WTC11 (cell line): ENCODE measurements around the gene HDHD2. TPM values are rescaled to one million over a fixed set of nuclear protein-coding genes. Genes with fewer than 3 reads are reported as not detected.
"Not testable (repeated sequence)": the region's sequence is repeated elsewhere in the genome, so short reads cannot be mapped to it uniquely, and the experiment has no call there.

Source experiments
- ATAC-seq: fragments of 200-7000 bp; cut with Tn5 transposase; 2 replicates; pipeline ENCODE4 v1.10.0; 2021; ENCODE audit warnings: mild to moderate bottlenecking, moderate library complexity
- CTCF ChIA-PET: fragments of 300-600 bp; sonication (Branson Sonifier 250); formaldehyde crosslinking; loops from one replicate; lab custom pipeline; 2021; ENCODE audit warnings: antibody characterized with exemption; lab: Charles Lee
- POLR2A ChIA-PET: fragments of 350-600 bp; sonication (Branson Sonifier 250); formaldehyde crosslinking; loops from one replicate; lab custom pipeline; 2021; ENCODE audit warnings: antibody characterized with exemption; lab: Charles Lee
- DNase-seq: peaks from one replicate; pipeline ENCODE4 v3.0.0; 2021; ENCODE audit warnings: low spot score
- H3K27ac Mint-ChIP-seq: 2 replicates; pipeline ENCODE4 v1.8.0; 2021; ENCODE audit warnings: mixed read lengths
- H3K27me3 Mint-ChIP-seq: 2 replicates; pipeline ENCODE4 v1.8.0; 2021; ENCODE audit warnings: low read depth, mild to moderate bottlenecking, moderate library complexity, mixed read lengths
- H3K36me3 Mint-ChIP-seq: 2 replicates; pipeline ENCODE4 v1.8.0; 2021; ENCODE audit warnings: mixed read lengths
- H3K4me1 Mint-ChIP-seq: 2 replicates; pipeline ENCODE4 v1.8.0; 2022; ENCODE audit warnings: mixed read lengths
- H3K4me3 Mint-ChIP-seq: 2 replicates; pipeline ENCODE4 v1.8.0; 2021; ENCODE audit warnings: mild to moderate bottlenecking, moderate library complexity, mixed read lengths
- H3K9me3 Mint-ChIP-seq: 2 replicates; pipeline ENCODE4 v1.8.0; 2021; ENCODE audit warnings: mixed read lengths
- AFF4 ChIP-seq: sonication (generic); formaldehyde crosslinking; IDR thresholded peaks from 2 replicates; pipeline ENCODE4 v1.8.1; 2023; ENCODE audit warnings: mild to moderate bottlenecking, missing genetic modification reagents, borderline replicate concordance
- ATF1 ChIP-seq: sonication (generic); formaldehyde crosslinking; IDR thresholded peaks from 2 replicates; pipeline ENCODE4 v1.8.1; 2023; ENCODE audit warnings: mild to moderate bottlenecking, moderate library complexity, missing genetic modification reagents
- CBFB ChIP-seq: sonication (generic); formaldehyde crosslinking; IDR thresholded peaks from 2 replicates; pipeline ENCODE4 v1.8.1; 2022; ENCODE audit warnings: mild to moderate bottlenecking, low read depth, missing genetic modification reagents
- CREM ChIP-seq: sonication (generic); formaldehyde crosslinking; IDR thresholded peaks from 2 replicates; pipeline ENCODE4 v1.8.1; 2022; ENCODE audit warnings: mild to moderate bottlenecking, missing genetic modification reagents, moderate library complexity
- CTCF ChIP-seq: fragments of 200-600 bp; IDR thresholded peaks from 2 replicates; pipeline ENCODE4 v1.8.0; 2022; ENCODE audit warnings: antibody characterized with exemption
- E2F5 ChIP-seq: sonication (generic); formaldehyde crosslinking; IDR thresholded peaks from 2 replicates; pipeline ENCODE4 v1.8.1; 2022; ENCODE audit warnings: mild to moderate bottlenecking, moderate library complexity, missing genetic modification reagents
- EMX1 ChIP-seq: fragments of 250-450 bp; sonication (Bioruptor Pico); IDR thresholded peaks from 2 replicates; pipeline ENCODE4 v1.8.0; 2021; ENCODE audit warnings: mild to moderate bottlenecking
- FOXK1 ChIP-seq: sonication (generic); formaldehyde crosslinking; IDR thresholded peaks from 2 replicates; pipeline ENCODE4 v1.8.0; 2022; ENCODE audit warnings: mild to moderate bottlenecking, moderate library complexity, missing genetic modification reagents
- GRHL2 ChIP-seq: fragments of 250-450 bp; sonication (Bioruptor Pico); IDR thresholded peaks from 2 replicates; pipeline ENCODE4 v1.8.0; 2022; ENCODE audit warnings: mild to moderate bottlenecking, moderate library complexity; ENCODE audit not compliant: insufficient replicate concordance, severe bottlenecking
- HMGXB4 ChIP-seq: sonication (generic); formaldehyde crosslinking; IDR thresholded peaks from 2 replicates; pipeline ENCODE4 v1.8.1; 2023; ENCODE audit warnings: mild to moderate bottlenecking, moderate library complexity, missing genetic modification reagents
- KAT7 ChIP-seq: sonication (generic); formaldehyde crosslinking; IDR thresholded peaks from 2 replicates; pipeline ENCODE4 v1.8.1; 2023; ENCODE audit warnings: missing genetic modification reagents, mild to moderate bottlenecking, borderline replicate concordance
- MAX ChIP-seq: sonication (generic); formaldehyde crosslinking; IDR thresholded peaks from 2 replicates; pipeline ENCODE4 v1.8.0; 2022; ENCODE audit warnings: mild to moderate bottlenecking, missing genetic modification reagents
- MLX ChIP-seq: sonication (generic); formaldehyde crosslinking; IDR thresholded peaks from 2 replicates; pipeline ENCODE4 v1.8.1; 2023; ENCODE audit warnings: mild to moderate bottlenecking, missing genetic modification reagents, moderate library complexity
- NR2C2 ChIP-seq: sonication (generic); formaldehyde crosslinking; IDR thresholded peaks from 2 replicates; pipeline ENCODE4 v1.8.0; 2022; ENCODE audit warnings: mild to moderate bottlenecking, missing genetic modification reagents
- ZNF263 ChIP-seq: sonication (generic); formaldehyde crosslinking; IDR thresholded peaks from 2 replicates; pipeline ENCODE4 v1.8.1; 2022; ENCODE audit warnings: low read depth, mild to moderate bottlenecking, moderate library complexity, missing genetic modification reagents
- ZSCAN18 ChIP-seq: fragments of 250-450 bp; sonication (Bioruptor Pico); IDR thresholded peaks from 2 replicates; pipeline ENCODE4 v2.1.2; 2022; ENCODE audit warnings: mild to moderate bottlenecking, moderate library complexity
- total RNA-seq: library from RNA; stranded (reverse); gene quantifications from 3 replicates; pipeline ENCODE4 v1.2.3, GENCODE V29; 2021

HDHD2 gene
- total RNA-seq, 1 experiment from 2014 or later = 42.1 TPM

- peaks cover 24% of the 10 kb centered on the region for H3K27me3 Mint-ChIP-seq
- H3K4me3 Mint-ChIP-seq, ATAC-seq, H3K27ac Mint-ChIP-seq, H3K4me1 Mint-ChIP-seq, DNase-seq, POLR2A ChIA-PET: not testable (repeated sequence)
- H3K36me3 Mint-ChIP-seq = peaks cover 18% of the 10 kb centered on the region
- CTCF ChIA-PET = interaction anchor here (0.6 kb wide), 1 partner anchor 64 kb away, joined by 6 read pairs; no protein-coding TSS in a partner anchor
- H3K9me3 Mint-ChIP-seq = peaks cover 30% of the 10 kb centered on the region
Measured at GRCh38 chr18:47182156-47182555, 31.9 kb upstream of the HDHD2 start.

GRCh38 chr18:47180765-47181164 lies 30.5 kb upstream of the HDHD2 start:
- Mint-ChIP-seq H3K4me3 (no peak overlapping the region), H3K27me3 (peaks cover 25% of the 10 kb centered on the region), H3K27ac (no peak overlapping the region), H3K4me1 (peaks cover 5% of the 10 kb centered on the region), H3K36me3 (peaks cover 18% of the 10 kb centered on the region), H3K9me3 (peaks cover 26% of the 10 kb centered on the region)
- TF ChIP-seq MLX (CRISPR knock-in tag) (no peak), KAT7 (CRISPR knock-in tag) (no peak), EMX1 (CRISPR knock-in tag) (no peak), ATF1 (CRISPR knock-in tag) (no peak), GRHL2 (CRISPR knock-in tag) (no peak), CTCF (no peak), AFF4 (no peak), E2F5 (CRISPR knock-in tag) (no peak), MAX (CRISPR knock-in tag) (no peak), CBFB (CRISPR knock-in tag) (no peak), CREM (CRISPR knock-in tag) (no peak), FOXK1 (CRISPR knock-in tag) (no peak), NR2C2 (no peak), HMGXB4 (CRISPR knock-in tag) (no peak), ZNF263 (CRISPR knock-in tag) (no peak), ZSCAN18 (no peak)
- ChIA-PET POLR2A (no interaction called here), CTCF (no interaction called here)
- ATAC-seq (no peak), DNase-seq (no peak)
